ENCODE results near the gene ETFBKMT. TPM values are rescaled to one million over a fixed set of nuclear protein-coding genes. Genes with fewer than 3 reads are reported as not detected.

Gene ETFBKMT
- polyA plus RNA-seq, 1 donor from 2014 or later: 1.7 TPM

GRCh38 chr12:31633464-31633863 lies 26.0 kb upstream of the ETFBKMT start:
- Histone ChIP-seq H3F3A (ENCODE audit: insufficient read depth, low read length, poor library complexity, severe bottlenecking) (no peaks in the 10 kb centered on the region), H3K79me2 (replicated peaks; ENCODE audit: insufficient read depth, low read length) (no peaks in the 10 kb centered on the region), H3K9me2 (ENCODE audit: insufficient read depth, low read length) (no peaks in the 10 kb centered on the region), H2AFZ (ENCODE audit: low read depth, low read length) (no peak overlapping the region), H3K27ac (ENCODE audit: low read length) (no peak overlapping the region), H3K9me3 (ENCODE audit: low read length) (no peaks in the 10 kb centered on the region), H3K9ac (ENCODE audit: low read length) (no peak overlapping the region), H3K27me3 (ENCODE audit: insufficient read depth, low read depth, low read length) (no peaks in the 10 kb centered on the region), H3K4me2 (ENCODE audit: low read length) (no peak overlapping the region), H3K4me3 (ENCODE audit: low read length) (no peak overlapping the region), H3K36me3 (ENCODE audit: insufficient read depth, low read length) (no peaks in the 10 kb centered on the region), H4K20me1 (ENCODE audit: insufficient read depth) (no peaks in the 10 kb centered on the region)
- no peak for TF ChIP-seq CTCF (IDR thresholded peaks at IDR 0.05; ENCODE audit: poor library complexity, severe bottlenecking)
- no peak for TF ChIP-seq TAF1 (IDR thresholded peaks at IDR 0.05; ENCODE audit: low read depth)
- TF ChIP-seq, protein P1, sequence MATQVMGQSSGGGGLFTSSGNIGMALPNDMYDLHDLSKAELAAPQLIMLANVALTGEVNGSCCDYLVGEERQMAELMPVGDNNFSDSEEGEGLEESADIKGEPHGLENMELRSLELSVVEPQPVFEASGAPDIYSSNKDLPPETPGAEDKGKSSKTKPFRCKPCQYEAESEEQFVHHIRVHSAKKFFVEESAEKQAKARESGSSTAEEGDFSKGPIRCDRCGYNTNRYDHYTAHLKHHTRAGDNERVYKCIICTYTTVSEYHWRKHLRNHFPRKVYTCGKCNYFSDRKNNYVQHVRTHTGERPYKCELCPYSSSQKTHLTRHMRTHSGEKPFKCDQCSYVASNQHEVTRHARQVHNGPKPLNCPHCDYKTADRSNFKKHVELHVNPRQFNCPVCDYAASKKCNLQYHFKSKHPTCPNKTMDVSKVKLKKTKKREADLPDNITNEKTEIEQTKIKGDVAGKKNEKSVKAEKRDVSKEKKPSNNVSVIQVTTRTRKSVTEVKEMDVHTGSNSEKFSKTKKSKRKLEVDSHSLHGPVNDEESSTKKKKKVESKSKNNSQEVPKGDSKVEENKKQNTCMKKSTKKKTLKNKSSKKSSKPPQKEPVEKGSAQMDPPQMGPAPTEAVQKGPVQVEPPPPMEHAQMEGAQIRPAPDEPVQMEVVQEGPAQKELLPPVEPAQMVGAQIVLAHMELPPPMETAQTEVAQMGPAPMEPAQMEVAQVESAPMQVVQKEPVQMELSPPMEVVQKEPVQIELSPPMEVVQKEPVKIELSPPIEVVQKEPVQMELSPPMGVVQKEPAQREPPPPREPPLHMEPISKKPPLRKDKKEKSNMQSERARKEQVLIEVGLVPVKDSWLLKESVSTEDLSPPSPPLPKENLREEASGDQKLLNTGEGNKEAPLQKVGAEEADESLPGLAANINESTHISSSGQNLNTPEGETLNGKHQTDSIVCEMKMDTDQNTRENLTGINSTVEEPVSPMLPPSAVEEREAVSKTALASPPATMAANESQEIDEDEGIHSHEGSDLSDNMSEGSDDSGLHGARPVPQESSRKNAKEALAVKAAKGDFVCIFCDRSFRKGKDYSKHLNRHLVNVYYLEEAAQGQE (IDR thresholded peaks at IDR 0.05; ENCODE audit: borderline replicate concordance): no peak

GRCh38 chr12:31634620-31635019 lies 24.9 kb upstream of the ETFBKMT start:
- no peak overlapping the region for H2AFZ ChIP-seq (ENCODE audit: low read depth, low read length)
- no peaks in the 10 kb centered on the region for H3F3A ChIP-seq (ENCODE audit: insufficient read depth, low read length, poor library complexity, severe bottlenecking)
- no peak overlapping the region for H3K4me2 ChIP-seq (ENCODE audit: low read length)
- no peak for TF ChIP-seq MXI1 (conservative IDR thresholded peaks at IDR 0.05; ENCODE audit: poor library complexity, severe bottlenecking)
- TF ChIP-seq RAD21 (conservative IDR thresholded peaks at IDR 0.05): no peak
- no peak for TF ChIP-seq SMC3 (conservative IDR thresholded peaks at IDR 0.05; ENCODE audit: poor library complexity)
- TF ChIP-seq POLR2AphosphoS5 (IDR thresholded peaks at IDR 0.05): no peak
- TF ChIP-seq, protein P1 (IDR thresholded peaks at IDR 0.05; ENCODE audit: borderline replicate concordance): no peak
- TF ChIP-seq EP300 (conservative IDR thresholded peaks at IDR 0.05; ENCODE audit: poor library complexity, severe bottlenecking): no peak
- no peak for TF ChIP-seq CTCF (IDR thresholded peaks at IDR 0.05; ENCODE audit: poor library complexity, severe bottlenecking)
- no peak for TF ChIP-seq TAF1 (IDR thresholded peaks at IDR 0.05; ENCODE audit: low read depth)
- no peak for TF ChIP-seq EZH2 (IDR thresholded peaks at IDR 0.05; ENCODE audit: borderline replicate concordance, insufficient read depth, low read length, poor library complexity, severe bottlenecking)
- H3K9me2 ChIP-seq (ENCODE audit: insufficient read depth, low read length): no peaks in the 10 kb centered on the region
- H3K79me2 ChIP-seq (replicated peaks; ENCODE audit: insufficient read depth, low read length): no peaks in the 10 kb centered on the region
- H3K27me3 ChIP-seq (ENCODE audit: insufficient read depth, low read depth, low read length): no peaks in the 10 kb centered on the region
- no peak overlapping the region for H3K27ac ChIP-seq (ENCODE audit: low read length)
- no peaks in the 10 kb centered on the region for H3K36me3 ChIP-seq (ENCODE audit: insufficient read depth, low read length)
- no peaks in the 10 kb centered on the region for H4K20me1 ChIP-seq (ENCODE audit: insufficient read depth)
- H3K9me3 ChIP-seq (ENCODE audit: low read length): no peaks in the 10 kb centered on the region
- no peak overlapping the region for H3K4me3 ChIP-seq (ENCODE audit: low read length)
- H3K9ac ChIP-seq (ENCODE audit: low read length): no peak overlapping the region

Measured in neural cell (in vitro differentiated cells).